ENCODE results near the gene ZNRF3. TPM values are rescaled to one million over a fixed set of nuclear protein-coding genes. Genes with fewer than 3 reads are reported as not detected.

The ZNRF3 gene
- total and polyA plus RNA-seq, 2 experiments from 2014 or later: 11.1 to 32.2 TPM

- Mint-ChIP-seq H3K4me1 (peaks cover 26% of the 10 kb centered on the region), H3K27me3 (ENCODE audit: insufficient read depth, low read depth, poor library complexity) (peaks cover 8% of the 10 kb centered on the region), H3K36me3 (ENCODE audit: low read depth) (no peaks in the 10 kb centered on the region), H3K27ac (no peak overlapping the region), H3K9me3 (no peaks in the 10 kb centered on the region), H3K4me3 (no peak overlapping the region)
- Histone ChIP-seq H3K4me3 (no peak overlapping the region), H3K36me3 (ENCODE audit: insufficient read depth) (no peaks in the 10 kb centered on the region), H3K27me3 (ENCODE audit: insufficient read depth) (no peaks in the 10 kb centered on the region), H3K79me2 (replicated peaks; ENCODE audit: insufficient read depth) (no peaks in the 10 kb centered on the region), H3F3A (replicated peaks; ENCODE audit: low read depth) (no peaks in the 10 kb centered on the region), H3K4me1 (ENCODE audit: insufficient read depth) (peaks cover 5% of the 10 kb centered on the region), H3K9me2 (ENCODE audit: insufficient read depth) (no peaks in the 10 kb centered on the region), H4K20me1 (replicated peaks; ENCODE audit: insufficient read depth) (no peaks in the 10 kb centered on the region), H2AFZ (no peak overlapping the region), H3K4me2 (no peak overlapping the region), H3K27ac (ENCODE audit: low read depth) (no peak overlapping the region; the same call in 1 of the 2 replicates)
- TF ChIP-seq REST (IDR thresholded peaks at IDR 0.05; ENCODE audit: unreplicated experiment) (no peak), ZNF114 (CRISPR knock-in tag; IDR thresholded peaks at IDR 0.05) (no peak), CTCF (conservative IDR thresholded peaks at IDR 0.05; ENCODE audit: low read depth in 2 of 2) (no peak), ZNF331 (CRISPR knock-in tag; IDR thresholded peaks at IDR 0.05; ENCODE audit: low read depth) (no peak), CREB1 (CRISPR knock-in tag; IDR thresholded peaks at IDR 0.05; ENCODE audit: low read depth) (no peak), EZH2 (IDR thresholded peaks at IDR 0.05; ENCODE audit: low read depth, unreplicated experiment) (no peak), JUNB (IDR thresholded peaks at IDR 0.05; ENCODE audit: unreplicated experiment) (no peak), ETS1 (IDR thresholded peaks at IDR 0.05) (no peak), NANOG (IDR thresholded peaks at IDR 0.05; ENCODE audit: borderline replicate concordance) (no peak), POLR2AphosphoS5 (IDR thresholded peaks at IDR 0.05; ENCODE audit: low read depth) (no peak), EZH2phosphoT487 (IDR thresholded peaks at IDR 0.05; ENCODE audit: unreplicated experiment) (no peak), STAT1 (IDR thresholded peaks at IDR 0.05; ENCODE audit: unreplicated experiment) (no peak)
- TF ChIP-seq, protein P1, sequence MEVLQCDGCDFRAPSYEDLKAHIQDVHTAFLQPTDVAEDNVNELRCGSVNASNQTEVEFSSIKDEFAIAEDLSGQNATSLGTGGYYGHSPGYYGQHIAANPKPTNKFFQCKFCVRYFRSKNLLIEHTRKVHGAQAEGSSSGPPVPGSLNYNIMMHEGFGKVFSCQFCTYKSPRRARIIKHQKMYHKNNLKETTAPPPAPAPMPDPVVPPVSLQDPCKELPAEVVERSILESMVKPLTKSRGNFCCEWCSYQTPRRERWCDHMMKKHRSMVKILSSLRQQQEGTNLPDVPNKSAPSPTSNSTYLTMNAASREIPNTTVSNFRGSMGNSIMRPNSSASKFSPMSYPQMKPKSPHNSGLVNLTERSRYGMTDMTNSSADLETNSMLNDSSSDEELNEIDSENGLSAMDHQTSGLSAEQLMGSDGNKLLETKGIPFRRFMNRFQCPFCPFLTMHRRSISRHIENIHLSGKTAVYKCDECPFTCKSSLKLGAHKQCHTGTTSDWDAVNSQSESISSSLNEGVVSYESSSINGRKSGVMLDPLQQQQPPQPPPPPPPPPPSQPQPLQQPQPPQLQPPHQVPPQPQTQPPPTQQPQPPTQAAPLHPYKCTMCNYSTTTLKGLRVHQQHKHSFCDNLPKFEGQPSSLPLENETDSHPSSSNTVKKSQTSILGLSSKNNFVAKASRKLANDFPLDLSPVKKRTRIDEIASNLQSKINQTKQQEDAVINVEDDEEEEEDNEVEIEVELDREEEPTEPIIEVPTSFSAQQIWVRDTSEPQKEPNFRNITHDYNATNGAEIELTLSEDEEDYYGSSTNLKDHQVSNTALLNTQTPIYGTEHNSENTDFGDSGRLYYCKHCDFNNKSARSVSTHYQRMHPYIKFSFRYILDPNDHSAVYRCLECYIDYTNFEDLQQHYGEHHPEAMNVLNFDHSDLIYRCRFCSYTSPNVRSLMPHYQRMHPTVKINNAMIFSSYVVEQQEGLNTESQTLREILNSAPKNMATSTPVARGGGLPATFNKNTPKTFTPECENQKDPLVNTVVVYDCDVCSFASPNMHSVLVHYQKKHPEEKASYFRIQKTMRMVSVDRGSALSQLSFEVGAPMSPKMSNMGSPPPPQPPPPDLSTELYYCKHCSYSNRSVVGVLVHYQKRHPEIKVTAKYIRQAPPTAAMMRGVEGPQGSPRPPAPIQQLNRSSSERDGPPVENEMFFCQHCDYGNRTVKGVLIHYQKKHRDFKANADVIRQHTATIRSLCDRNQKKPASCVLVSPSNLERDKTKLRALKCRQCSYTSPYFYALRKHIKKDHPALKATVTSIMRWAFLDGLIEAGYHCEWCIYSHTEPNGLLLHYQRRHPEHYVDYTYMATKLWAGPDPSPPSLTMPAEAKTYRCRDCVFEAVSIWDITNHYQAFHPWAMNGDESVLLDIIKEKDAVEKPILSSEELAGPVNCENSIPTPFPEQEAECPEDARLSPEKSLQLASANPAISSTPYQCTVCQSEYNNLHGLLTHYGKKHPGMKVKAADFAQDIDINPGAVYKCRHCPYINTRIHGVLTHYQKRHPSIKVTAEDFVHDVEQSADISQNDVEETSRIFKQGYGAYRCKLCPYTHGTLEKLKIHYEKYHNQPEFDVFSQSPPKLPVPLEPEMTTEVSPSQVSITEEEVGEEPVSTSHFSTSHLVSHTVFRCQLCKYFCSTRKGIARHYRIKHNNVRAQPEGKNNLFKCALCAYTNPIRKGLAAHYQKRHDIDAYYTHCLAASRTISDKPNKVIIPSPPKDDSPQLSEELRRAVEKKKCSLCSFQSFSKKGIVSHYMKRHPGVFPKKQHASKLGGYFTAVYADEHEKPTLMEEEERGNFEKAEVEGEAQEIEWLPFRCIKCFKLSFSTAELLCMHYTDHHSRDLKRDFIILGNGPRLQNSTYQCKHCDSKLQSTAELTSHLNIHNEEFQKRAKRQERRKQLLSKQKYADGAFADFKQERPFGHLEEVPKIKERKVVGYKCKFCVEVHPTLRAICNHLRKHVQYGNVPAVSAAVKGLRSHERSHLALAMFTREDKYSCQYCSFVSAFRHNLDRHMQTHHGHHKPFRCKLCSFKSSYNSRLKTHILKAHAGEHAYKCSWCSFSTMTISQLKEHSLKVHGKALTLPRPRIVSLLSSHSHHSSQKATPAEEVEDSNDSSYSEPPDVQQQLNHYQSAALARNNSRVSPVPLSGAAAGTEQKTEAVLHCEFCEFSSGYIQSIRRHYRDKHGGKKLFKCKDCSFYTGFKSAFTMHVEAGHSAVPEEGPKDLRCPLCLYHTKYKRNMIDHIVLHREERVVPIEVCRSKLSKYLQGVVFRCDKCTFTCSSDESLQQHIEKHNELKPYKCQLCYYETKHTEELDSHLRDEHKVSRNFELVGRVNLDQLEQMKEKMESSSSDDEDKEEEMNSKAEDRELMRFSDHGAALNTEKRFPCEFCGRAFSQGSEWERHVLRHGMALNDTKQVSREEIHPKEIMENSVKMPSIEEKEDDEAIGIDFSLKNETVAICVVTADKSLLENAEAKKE (CRISPR knock-in tag; IDR thresholded peaks at IDR 0.05): no peak
- no peak for DNase-seq (ENCODE audit: low spot score)
- peak; percentile 38; the same call in 2 of the 3 replicates for ATAC-seq
Measured at GRCh38 chr22:29103121-29103520, 219.7 kb downstream of the ZNRF3 start.
